ENCODE results near the gene UBE2R2. TPM values are rescaled to one million over a fixed set of nuclear protein-coding genes. Genes with fewer than 3 reads are reported as not detected.
"Not testable (repeated sequence)": the region's sequence is repeated elsewhere in the genome, so short reads cannot be mapped to it uniquely, and the experiment has no call there.

The UBE2R2 gene
- total and polyA plus RNA-seq, 2 donors (not counting 1 experiment from before 2014, with no cell fraction given) = 23.9 to 57.1 TPM

GRCh38 chr9:33795281-33795680 is 21.7 kb upstream of the UBE2R2 start, which contains the start of gene PRSS3:
PRSS3 (plus strand) TSS chr9:33795561; CDS start chr9:33795574, 13 bp downstream.
- H3K36me3 ChIP-seq (ENCODE audit: control insufficient read depth, insufficient read depth, low read length) = no peaks in the 10 kb centered on the region
- H3K4me3 ChIP-seq (replicated peaks in 1 of 4; ENCODE audit: control extremely low read depth in 1 of 4, insufficient read depth in 1 of 4, low read depth in 3 of 4, low read length in 4 of 4) = no peak within 1 kb of the TSS
- no peak for DNase-seq (ENCODE audit: low read depth in 2 of 2)
- H3K27ac ChIP-seq (ENCODE audit: insufficient read depth, low read length) = no peak within 1 kb of the TSS
- TF ChIP-seq EZH2 (IDR thresholded peaks at IDR 0.05; ENCODE audit: low read length, missing control alignments) (no peak), CTCF (conservative IDR thresholded peaks at IDR 0.05 in 1 of 2, IDR thresholded peaks at IDR 0.05 in 1 of 2; ENCODE audit: low read depth in 1 of 2, low read length in 2 of 2) (no peak)
- no peaks in the 10 kb centered on the region for H3K9me3 ChIP-seq (ENCODE audit: control insufficient read depth, insufficient read depth, low read depth, low read length)
- H3K27me3 ChIP-seq (ENCODE audit: control insufficient read depth, insufficient read depth, low read length) = no peaks in the 10 kb centered on the region
- H3K4me1 ChIP-seq (ENCODE audit: control insufficient read depth, extremely low read depth, insufficient read depth, low read length) = peaks cover 3% of the 10 kb centered on the region
- H3K9ac ChIP-seq (ENCODE audit: insufficient read depth, low read length) = no peak within 1 kb of the TSS
- H2AFZ ChIP-seq (ENCODE audit: low read length) = no peak within 1 kb of the TSS
- H3K4me2 ChIP-seq (ENCODE audit: extremely low read depth, insufficient read depth, low read length) = no peak within 1 kb of the TSS
- H3K79me2 ChIP-seq (ENCODE audit: control insufficient read depth, insufficient read depth, low read length) = no peaks in the 10 kb centered on the region
- H4K20me1 ChIP-seq (ENCODE audit: control insufficient read depth, extremely low read depth, insufficient read depth, low read length) = no peaks in the 10 kb centered on the region

DNA sequence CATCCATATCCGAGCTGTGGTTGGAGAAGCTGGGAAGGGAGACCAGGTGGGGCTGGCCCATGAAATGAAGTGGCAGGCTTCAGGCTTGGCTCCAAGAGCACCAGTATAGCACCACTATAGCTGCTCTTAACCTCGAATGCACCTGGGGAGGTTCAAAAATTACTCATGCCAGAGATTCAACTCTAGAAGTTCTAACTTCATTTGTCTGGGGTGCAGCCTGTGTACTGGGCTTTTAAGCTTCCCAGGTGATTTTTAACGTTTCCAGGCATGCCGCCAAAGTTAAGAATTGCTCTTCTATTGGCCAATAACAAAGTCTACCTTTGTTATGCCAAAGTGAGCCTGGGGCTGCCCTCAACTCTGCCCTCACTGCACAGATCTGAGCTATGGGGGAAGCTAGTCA is 21.1 kb upstream of the UBE2R2 start:
- no peaks in the 10 kb centered on the region for H4K20me1 ChIP-seq (ENCODE audit: control insufficient read depth, extremely low read depth, insufficient read depth, low read length)

DNA sequence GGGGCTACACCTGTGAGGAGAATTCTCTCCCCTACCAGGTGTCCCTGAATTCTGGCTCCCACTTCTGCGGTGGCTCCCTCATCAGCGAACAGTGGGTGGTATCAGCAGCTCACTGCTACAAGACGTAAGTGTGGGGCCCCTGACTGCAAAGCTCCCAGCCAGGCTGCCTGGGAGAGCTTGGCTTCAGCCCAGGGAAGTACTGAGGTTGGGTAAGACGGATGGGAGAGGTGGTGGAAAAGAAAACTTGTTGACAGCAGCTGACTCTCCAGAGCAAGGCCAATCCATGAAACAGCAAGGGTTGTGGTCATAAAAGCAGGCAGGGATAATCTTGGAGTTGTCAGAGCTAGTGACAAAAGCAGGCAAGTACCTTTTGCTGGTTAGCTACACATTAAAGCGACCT is 20.3 kb upstream of the UBE2R2 start:
- H2AFZ ChIP-seq (ENCODE audit: low read length); H3K4me3 ChIP-seq (replicated peaks in 1 of 4; ENCODE audit: control extremely low read depth in 1 of 4, insufficient read depth in 1 of 4, low read depth in 3 of 4, low read length in 4 of 4); H3K27me3 ChIP-seq (ENCODE audit: control insufficient read depth, insufficient read depth, low read length); H3K9me3 ChIP-seq (ENCODE audit: control insufficient read depth, insufficient read depth, low read depth, low read length); H3K27ac ChIP-seq (ENCODE audit: insufficient read depth, low read length); H3K79me2 ChIP-seq (ENCODE audit: control insufficient read depth, insufficient read depth, low read length); H3K9ac ChIP-seq (ENCODE audit: insufficient read depth, low read length); H3K36me3 ChIP-seq (ENCODE audit: control insufficient read depth, insufficient read depth, low read length); H3K4me2 ChIP-seq (ENCODE audit: extremely low read depth, insufficient read depth, low read length); H3K4me1 ChIP-seq (ENCODE audit: control insufficient read depth, extremely low read depth, insufficient read depth, low read length); H4K20me1 ChIP-seq (ENCODE audit: control insufficient read depth, extremely low read depth, insufficient read depth, low read length): not testable (repeated sequence)
- DNase-seq (ENCODE audit: low read depth in 2 of 2) = peak in 1 of 2 donors; percentile 9

More for the DNA sequence above, 21.1 kb upstream of the UBE2R2 start:
- no peak for DNase-seq (ENCODE audit: low read depth in 2 of 2)
- TF ChIP-seq CTCF (conservative IDR thresholded peaks at IDR 0.05 in 1 of 2, IDR thresholded peaks at IDR 0.05 in 1 of 2; ENCODE audit: low read depth in 1 of 2, low read length in 2 of 2) (no peak), EZH2 (IDR thresholded peaks at IDR 0.05; ENCODE audit: low read length, missing control alignments) (no peak)
- Histone ChIP-seq H3K36me3 (ENCODE audit: control insufficient read depth, insufficient read depth, low read length) (no peaks in the 10 kb centered on the region), H3K79me2 (ENCODE audit: control insufficient read depth, insufficient read depth, low read length) (no peaks in the 10 kb centered on the region), H3K4me1 (ENCODE audit: control insufficient read depth, extremely low read depth, insufficient read depth, low read length) (peaks cover 3% of the 10 kb centered on the region), H3K4me2 (ENCODE audit: extremely low read depth, insufficient read depth, low read length) (no peak overlapping the region), H3K27ac (ENCODE audit: insufficient read depth, low read length) (no peak overlapping the region), H2AFZ (ENCODE audit: low read length) (no peak overlapping the region), H3K9me3 (ENCODE audit: control insufficient read depth, insufficient read depth, low read depth, low read length) (no peaks in the 10 kb centered on the region), H3K27me3 (ENCODE audit: control insufficient read depth, insufficient read depth, low read length) (no peaks in the 10 kb centered on the region), H3K4me3 (replicated peaks in 1 of 4; ENCODE audit: control extremely low read depth in 1 of 4, insufficient read depth in 1 of 4, low read depth in 3 of 4, low read length in 4 of 4) (no peak overlapping the region), H3K9ac (ENCODE audit: insufficient read depth, low read length) (no peak overlapping the region)

Measured in fibroblast of lung (primary cell).